H1 (cell line): Measurements from ENCODE around the gene OTOS. TPM values are rescaled to one million over a fixed set of nuclear protein-coding genes. Genes with fewer than 3 reads are reported as not detected.

Source experiments
- CTCF ChIA-PET: fragments of 300-600 bp; sonication (Branson Sonifier 250); formaldehyde crosslinking; loops from one replicate; lab custom pipeline; 2021; ENCODE audit not compliant: partially characterized antibody; lab: Charles Lee
- POLR2A ChIA-PET: fragments of 300-600 bp; sonication (Branson Sonifier 250); formaldehyde crosslinking; loops from one replicate; lab custom pipeline; 2021; ENCODE audit warnings: inconsistent platforms; ENCODE audit not compliant: partially characterized antibody; lab: Charles Lee
- DNase-seq, 2 experiments: peaks; one replicate each; pipeline versions ENCODE4 v3.0.0 to v3.0.0-alpha.2; 2010 to 2022; ENCODE audit warnings: low spot score in 2 of 2, low read depth in 1 of 2, mixed read lengths in 1 of 2
- FAIRE-seq: peaks from 2 replicates; lab custom pipeline; 2011; peaks lifted over from hg19 to GRCh38; lab: Jason Lieb, UNC
- H2AFZ ChIP-seq: 2 replicates; pipeline ENCODE4 v1.8.1; 2012; ENCODE audit warnings: low read length, inconsistent platforms
- H2AK5ac ChIP-seq: 2 replicates; pipeline ENCODE4 v1.6.1; 2013; ENCODE audit warnings: low read depth, low read length
- H2BK120ac ChIP-seq: replicated peaks from 2 replicates; pipeline ENCODE3; 2013; ENCODE audit warnings: low read depth, low read length, inconsistent platforms
- H2BK12ac ChIP-seq: 2 replicates; pipeline ENCODE4 v1.6.1; 2013; ENCODE audit warnings: low read depth, low read length
- H2BK15ac ChIP-seq: 2 replicates; pipeline ENCODE4 v1.6.1; 2013; ENCODE audit warnings: low read length
- H2BK20ac ChIP-seq: 2 replicates; pipeline ENCODE4 v1.6.1; 2013; ENCODE audit warnings: low read length
- H2BK5ac ChIP-seq: 2 replicates; pipeline ENCODE4 v1.6.1; 2013; ENCODE audit warnings: low read depth, low read length
- H3K14ac ChIP-seq: 2 replicates; pipeline ENCODE4 v1.6.1; 2013; ENCODE audit warnings: inconsistent platforms; ENCODE audit not compliant: insufficient read length
- H3K18ac ChIP-seq: 2 replicates; pipeline ENCODE4 v1.6.1; 2013; ENCODE audit warnings: low read length; ENCODE audit errors: extremely low read depth
- H3K23ac ChIP-seq: 2 replicates; pipeline ENCODE4 v1.6.1; 2013; ENCODE audit warnings: inconsistent platforms; ENCODE audit not compliant: insufficient read length
- H3K23me2 ChIP-seq: 2 replicates; pipeline ENCODE4 v1.6.1; 2013; ENCODE audit warnings: low read depth, low read length
- H3K27ac ChIP-seq: 2 replicates; pipeline ENCODE4 v1.6.1; 2011; ENCODE audit warnings: low read depth, low read length, inconsistent platforms
- H3K27me3 ChIP-seq, 4 experiments: replicated peaks in 1 of 4; 1 replicate in 1 of 4; 2 replicates in 3 of 4; pipeline versions ENCODE4 v1.6.1 to v1.8.1; 2011 to 2013; ENCODE audit warnings: low read length in 3 of 4, mild to moderate bottlenecking in 3 of 4, inconsistent platforms in 2 of 4, mixed read lengths in 2 of 4, moderate library complexity in 1 of 4; ENCODE audit not compliant: control insufficient read depth in 3 of 4, insufficient read depth in 3 of 4; ENCODE audit errors: extremely low read depth in 1 of 4
- H3K36me3 ChIP-seq, 4 experiments: 2 replicates each; pipeline versions ENCODE4 v1.6.1 to v1.8.1; 2011 to 2013; ENCODE audit warnings: mild to moderate bottlenecking in 4 of 4, low read length in 3 of 4, moderate library complexity in 2 of 4, control low read depth in 1 of 4, inconsistent platforms in 1 of 4; ENCODE audit not compliant: insufficient read depth in 4 of 4, control insufficient read depth in 2 of 4
- H3K4ac ChIP-seq: replicated peaks from 2 replicates; pipeline ENCODE3; 2013; ENCODE audit warnings: low read length, low read depth, mixed read lengths, inconsistent platforms; ENCODE audit not compliant: insufficient read length
- H3K4me1 ChIP-seq, 4 experiments: replicated peaks in 1 of 4; 1 replicate in 1 of 4; 2 replicates in 3 of 4; pipeline versions ENCODE4 v1.6.1 to v1.8.1; 2011 to 2013; ENCODE audit warnings: low read length in 3 of 4, inconsistent platforms in 2 of 4, mixed read lengths in 1 of 4; ENCODE audit not compliant: insufficient read depth in 4 of 4, control insufficient read depth in 3 of 4
- H3K4me2 ChIP-seq, 2 experiments: 2 replicates each; pipeline versions ENCODE4 v1.6.1 to v1.8.1; 2011 to 2013; ENCODE audit warnings: low read depth in 2 of 2, low read length in 2 of 2, control low read depth in 1 of 2, inconsistent platforms in 1 of 2, mild to moderate bottlenecking in 1 of 2; ENCODE audit not compliant: insufficient read depth in 1 of 2
- H3K4me3 ChIP-seq, 4 experiments: fragments of 200-600, 300-600 bp in 1 of 4; sonication (generic), shearing (Covaris generic), sonication (Bioruptor Twin) in 1 of 4; 2 replicates each; pipeline versions ENCODE4 v1.5.1 to v1.8.1; 2011 to 2016; ENCODE audit warnings: low read length in 4 of 4, low read depth in 3 of 4, control low read depth in 2 of 4, inconsistent platforms in 2 of 4, mild to moderate bottlenecking in 2 of 4, mixed read lengths in 1 of 4, moderate library complexity in 1 of 4; ENCODE audit not compliant: insufficient read depth in 2 of 4; ENCODE audit errors: extremely low read depth in 1 of 4
- H3K56ac ChIP-seq: replicated peaks from 2 replicates; pipeline ENCODE3; 2013; ENCODE audit warnings: low read depth, mild to moderate bottlenecking, mixed read lengths, low read length, inconsistent platforms; ENCODE audit not compliant: insufficient read length
- H3K79me1 ChIP-seq: 2 replicates; pipeline ENCODE4 v1.6.1; 2013; ENCODE audit warnings: low read depth, low read length, control low read depth
- H3K79me2 ChIP-seq, 2 experiments: 2 replicates each; pipeline versions ENCODE4 v1.6.1 to v1.8.1; 2012 to 2013; ENCODE audit warnings: low read length in 2 of 2, mild to moderate bottlenecking in 2 of 2, inconsistent platforms in 1 of 2; ENCODE audit not compliant: insufficient read depth in 2 of 2, control insufficient read depth in 1 of 2
- H3K9ac ChIP-seq, 4 experiments: replicated peaks in 1 of 4; 1 replicate in 1 of 4; 2 replicates in 3 of 4; pipeline versions ENCODE4 v1.6.1 to v1.8.1; 2011 to 2013; ENCODE audit warnings: low read depth in 3 of 4, low read length in 3 of 4, control low read depth in 2 of 4, mild to moderate bottlenecking in 2 of 4, moderate library complexity in 2 of 4, inconsistent platforms in 1 of 4; ENCODE audit errors: extremely low read depth in 1 of 4
- H3K9me3 ChIP-seq, 2 experiments: 2 replicates each; pipeline versions ENCODE4 v1.6.1 to v1.8.1; 2012 to 2013; ENCODE audit warnings: mild to moderate bottlenecking in 2 of 2, moderate library complexity in 2 of 2, control low read depth in 1 of 2, inconsistent platforms in 1 of 2, low read depth in 1 of 2, low read length in 1 of 2, mixed read lengths in 1 of 2; ENCODE audit not compliant: insufficient read depth in 2 of 2
- H4K20me1 ChIP-seq, 2 experiments: replicated peaks in 1 of 2; 2 replicates each; pipeline versions ENCODE3 to v1.8.1; 2011 to 2013; ENCODE audit warnings: inconsistent platforms in 2 of 2, low read length in 2 of 2, mild to moderate bottlenecking in 1 of 2; ENCODE audit not compliant: insufficient read depth in 2 of 2, control insufficient read depth in 1 of 2
- H4K5ac ChIP-seq: 2 replicates; pipeline ENCODE4 v1.6.1; 2013; ENCODE audit warnings: low read length, low read depth, mixed read lengths, inconsistent platforms; ENCODE audit not compliant: insufficient read length
- H4K8ac ChIP-seq: 2 replicates; pipeline ENCODE4 v1.8.0; 2013; ENCODE audit warnings: mild to moderate bottlenecking, moderate library complexity, low read length, inconsistent platforms; ENCODE audit not compliant: insufficient read depth; ENCODE audit errors: extremely low read depth
- H4K91ac ChIP-seq: replicated peaks from 2 replicates; pipeline ENCODE3; 2013; ENCODE audit warnings: low read length, mixed read lengths, inconsistent platforms; ENCODE audit not compliant: insufficient read length
- ATF3 ChIP-seq: IDR thresholded peaks from 2 replicates; pipeline ENCODE4 v1.6.1; 2011; ENCODE audit warnings: low read depth, mild to moderate bottlenecking, low read length; ENCODE audit not compliant: insufficient read depth
- CBX8 ChIP-seq: fragments of 300-800, 300-1000 bp; sonication (generic); IDR thresholded peaks from 2 replicates; pipeline ENCODE4 v1.7.1; 2016; ENCODE audit warnings: low read depth, low read length, borderline replicate concordance
- CTCF ChIP-seq, 3 experiments: IDR thresholded peaks; 1 replicate in 2 of 3; 2 replicates in 1 of 3; pipeline versions ENCODE4 v1.5.1 to v1.6.1; 2011; ENCODE audit warnings: low read length in 3 of 3, mild to moderate bottlenecking in 3 of 3, inconsistent platforms in 2 of 3, low read depth in 1 of 3, moderate library complexity in 1 of 3; ENCODE audit not compliant: insufficient read depth in 1 of 3; ENCODE audit errors: control extremely low read depth in 1 of 3
- EZH2 ChIP-seq: fragments of 200-600 bp; sonication (generic); IDR thresholded peaks from 2 replicates; pipeline ENCODE4 v1.7.1; 2012; ENCODE audit warnings: low read depth, mild to moderate bottlenecking, moderate library complexity, low read length, inconsistent platforms; ENCODE audit not compliant: severe bottlenecking
- JUN ChIP-seq: IDR thresholded peaks from 2 replicates; pipeline ENCODE4 v1.6.1; 2011; ENCODE audit warnings: low read depth, mild to moderate bottlenecking, improper control_type of control experiment, low read length
- NRF1 ChIP-seq: IDR thresholded peaks from 2 replicates; pipeline ENCODE4 v1.6.1; 2011; ENCODE audit warnings: mild to moderate bottlenecking, low read depth, low read length, improper control_type of control experiment
- POLR2AphosphoS5 ChIP-seq: IDR thresholded peaks from 2 replicates; pipeline ENCODE4 v1.6.1; 2011; ENCODE audit warnings: low read depth, low read length
- RXRA ChIP-seq: IDR thresholded peaks from 2 replicates; pipeline ENCODE4 v1.6.1; 2011; ENCODE audit warnings: low read depth, mild to moderate bottlenecking, low read length, moderate library complexity; ENCODE audit not compliant: insufficient read depth
- SIRT6 ChIP-seq: IDR thresholded peaks from one replicate; pipeline ENCODE4 v1.7.1; 2012; ENCODE audit warnings: low read length, inconsistent platforms
- WGBS, 2 experiments: shearing (Covaris generic) in 1 of 2; methylation state at CpG; one replicate each; pipeline versions ENCODE4 v1.1.6 to v1.1.7; 2013 to 2015; ENCODE audit warnings: low lambda C conversion rate in 2 of 2, mixed read lengths in 2 of 2, inconsistent platforms in 1 of 2, low coverage in 1 of 2, missing lambda C conversion rate in 1 of 2; ENCODE audit not compliant: insufficient replicate concordance in 2 of 2, insufficient coverage in 1 of 2, insufficient read length in 1 of 2; ENCODE audit errors: extremely low coverage in 1 of 2, missing lambda C conversion rate in 1 of 2; 5-methylcytosine and 5-hydroxymethylcytosine counted together
- polyA plus RNA-seq, 7 experiments: library from polyadenylated mRNA; depleted of rRNA in 3 of 7; stranded (reverse) in 5 of 7; unstranded in 2 of 7; fragments of >200 nt in 5 of 7; fragments of 200-250 nt in 2 of 7; gene quantifications; 1 replicate in 5 of 7; 2 replicates in 1 of 7; 4 replicates in 1 of 7; pipeline versions ENCODE4 v1.2.1 to v1.2.3, GENCODE V29; 2011 to 2013; ENCODE audit warnings: missing spikeins in 2 of 7, mixed read lengths in 2 of 7
- total RNA-seq: library from RNA; stranded (reverse); fragmentation: NEBNext Ultra II Directional; extraction: Animal tissue kit (Norgen Biotek cat#: 25700); gene quantifications from 2 replicates; pipeline ENCODE4 v1.2.1, GENCODE V29; 2021

OTOS gene
- total and polyA plus RNA-seq, 2 of the 8 experiments (the other 6 are each of a cell fraction or from before 2014, with no cell fraction given) = 0.17 TPM; not detected in 1

DNA sequence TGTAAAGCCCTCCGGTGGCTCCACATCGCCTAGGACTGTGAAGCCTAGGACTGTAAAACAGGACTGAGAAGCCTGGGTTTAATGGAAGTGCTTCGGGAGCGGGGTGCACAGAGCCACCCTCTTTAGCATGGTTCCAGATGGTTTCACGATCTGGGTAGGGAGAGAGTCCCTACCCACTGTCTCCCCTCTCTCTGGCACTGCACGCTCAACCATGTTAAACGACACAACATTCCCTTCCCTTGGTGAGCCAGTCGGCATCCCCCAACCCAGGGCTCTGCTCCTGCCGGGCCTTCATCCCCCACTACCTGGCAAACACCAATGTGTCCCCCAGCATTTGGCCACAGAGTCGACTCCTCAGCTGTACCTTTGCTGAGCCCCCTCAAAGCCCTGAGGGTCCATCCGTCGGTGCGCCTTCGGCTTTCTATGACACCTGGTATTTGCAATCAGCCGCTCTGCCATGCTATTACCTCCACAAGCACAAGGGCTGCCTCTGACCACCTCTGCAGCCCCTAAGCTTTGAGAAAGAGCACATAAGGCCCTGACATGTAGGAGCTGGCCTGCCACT is 5.4 kb downstream of the OTOS start:
- FAIRE-seq (no peak), DNase-seq (no peak)
- Histone ChIP-seq H2BK12ac (no peak overlapping the region), H3K9ac (peak overlapping the region in 3 of 4 experiments; percentile 69 to 77 (median 75); a peak in 6 of 7 replicates), H3K79me2 (peaks cover 13 to 23% of the 10 kb centered on the region in 2 experiments), H3K79me1 (peaks cover 10% of the 10 kb centered on the region), H4K20me1 (peaks cover 14 to 16% of the 10 kb centered on the region in 2 experiments), H2BK5ac (0 out of 2 replicates have a peak overlapping the region, but pooled peaks have one; percentile 35), H3K4ac (no peak overlapping the region), H2BK120ac (no peak overlapping the region), H2BK20ac (no peak overlapping the region), H4K8ac (no peak overlapping the region), H3K56ac (no peak overlapping the region), H3K27ac (no peak overlapping the region), H2AK5ac (no peak overlapping the region), H3K23me2 (peaks cover 14% of the 10 kb centered on the region; the same call in 1 of the 2 replicates), H4K91ac (no peak overlapping the region), H4K5ac (no peak overlapping the region), H2AFZ (no peak overlapping the region), H2BK15ac (no peak overlapping the region), H3K36me3 (peaks cover 13 to 34% (median 32%) of the 10 kb centered on the region in 4 experiments), H3K14ac (no peak overlapping the region), H3K18ac (no peak overlapping the region), H3K27me3 (peaks cover 0 to 8% (median 6%) of the 10 kb centered on the region in 4 experiments; a peak in 5 of 7 replicates), H3K4me1 (peaks cover 0 to 20% (median 15%) of the 10 kb centered on the region in 4 experiments; a peak in 6 of 7 replicates), H3K23ac (no peak overlapping the region), H3K4me2 (peak overlapping the region; percentile 98 to 100), H3K9me3 (no peaks in the 10 kb centered on the region), H3K4me3 (peak overlapping the region; percentile 62 to 100 (median 92))
- ChIA-PET CTCF (interaction anchor here (1.2 to 1.6 kb wide), 3 partner anchors 9 to 116 kb away, joined by 3 read pairs; no protein-coding TSS in a partner anchor), POLR2A (interaction anchor here (0.7 to 1.3 kb wide), 4 partner anchors 8 to 734 kb away, joined by 3 to 4 read pairs (median 3); partner anchors contain the start of genes HDAC4 and NDUFA10)
- no peak for TF ChIP-seq SIRT6
- no peak for TF ChIP-seq ATF3
- no peak for TF ChIP-seq RXRA
- no peak for TF ChIP-seq POLR2AphosphoS5
- TF ChIP-seq CTCF (IDR thresholded peaks at IDR 0.05; ENCODE audit: control extremely low read depth in 1 of 3, insufficient read depth in 1 of 3, low read depth in 1 of 3, low read length in 3 of 3) = no peak
- no peak for TF ChIP-seq NRF1
- no peak for TF ChIP-seq CBX8
- no peak for TF ChIP-seq JUN
- no peak for TF ChIP-seq EZH2
- 93% methylated on average over 13 of the region's 15 CpGs; no CpG with 5 or more reads in 1 of the 2 experiments for WGBS, 2 experiments
